ENCODE data around the gene MATCAP1. TPM values are rescaled to one million over a fixed set of nuclear protein-coding genes. Genes with fewer than 3 reads are reported as not detected.
A peak's percentile ranks its signal among the peaks of the same experiment; 100 is the strongest.

MATCAP1 gene
- polyA plus RNA-seq, 1 donor from 2014 or later, result 0.56 TPM

DNA sequence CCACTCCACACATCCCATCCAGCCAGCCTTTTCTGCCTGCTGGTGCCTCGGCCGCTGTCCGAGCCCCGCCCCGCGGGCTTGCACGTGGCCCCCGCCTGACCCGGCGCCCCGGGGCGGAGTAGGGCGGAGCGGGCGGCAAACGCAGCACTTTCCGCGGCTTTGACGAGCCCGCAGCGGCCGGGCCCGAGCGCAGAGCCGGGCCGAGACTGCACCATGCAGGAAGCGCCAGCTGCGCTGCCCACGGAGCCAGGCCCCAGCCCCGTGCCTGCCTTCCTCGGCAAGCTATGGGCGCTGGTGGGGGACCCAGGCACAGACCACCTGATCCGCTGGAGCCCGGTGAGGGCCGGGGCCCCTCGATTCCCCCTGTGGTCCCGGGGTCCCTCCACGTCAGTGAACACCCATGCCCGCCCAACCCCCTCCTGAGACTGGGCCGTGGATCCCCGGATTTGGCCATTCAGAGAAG, 19.1 kb downstream of the MATCAP1 start, which contains the start of gene HSF4:
HSF4 (plus strand) TSS at position 147 of the 463 bp plus-strand sequence; CDS start at position 214, 67 bp downstream.
- H3K4me1 Mint-ChIP-seq, result peaks cover 12 to 15% (median 12%) of the 10 kb centered on the region in 3 donors
- no peaks in the 10 kb centered on the region for H3K36me3 Mint-ChIP-seq
- peaks cover 54% of the 10 kb centered on the region for H3K27me3 Mint-ChIP-seq
- peak within 1 kb of the TSS; percentile 68 to 82 (median 76) for H3K4me3 Mint-ChIP-seq
- H3K9me3 Mint-ChIP-seq, result no peaks in the 10 kb centered on the region
- H3K27ac Mint-ChIP-seq, result peak within 1 kb of the TSS in 2 of 3 donors; percentile 63 to 79

DNA sequence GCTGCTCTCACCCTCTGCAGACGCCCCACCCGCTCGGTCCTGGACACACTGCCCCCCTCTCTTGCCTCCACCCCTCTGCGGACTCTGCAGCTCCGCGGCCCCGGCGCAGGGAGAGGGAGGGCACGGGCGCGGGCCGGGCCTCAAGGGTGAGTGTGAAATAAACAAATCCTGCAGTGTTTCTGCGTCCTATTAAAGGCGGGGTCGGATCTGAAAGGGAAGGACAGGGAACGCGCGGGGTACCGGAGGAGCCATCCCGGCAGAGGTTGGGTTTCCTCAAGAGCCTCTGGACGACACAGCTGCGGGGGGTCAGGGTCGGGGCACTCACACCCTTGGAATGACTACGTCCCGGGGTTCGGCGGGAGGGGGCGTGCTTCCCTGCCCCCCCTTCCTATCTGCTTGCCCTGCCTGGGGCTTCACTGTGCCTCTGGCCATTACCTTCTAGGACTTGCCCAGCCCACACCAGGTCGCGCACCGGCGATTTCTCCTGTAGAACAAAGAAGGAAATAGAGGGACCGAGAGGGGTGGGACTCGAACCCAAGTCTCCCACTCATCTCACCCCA, 19.7 kb downstream of the MATCAP1 start:
- Mint-ChIP-seq H3K27ac (peak overlapping the region in 2 of 3 donors; percentile 63 to 64), H3K4me1 (peaks cover 11 to 14% (median 12%) of the 10 kb centered on the region in 3 donors), H3K4me3 (peak overlapping the region; percentile 68 to 82 (median 72)), H3K9me3 (no peaks in the 10 kb centered on the region), H3K36me3 (no peaks in the 10 kb centered on the region), H3K27me3 (peaks cover 54% of the 10 kb centered on the region)

DNA sequence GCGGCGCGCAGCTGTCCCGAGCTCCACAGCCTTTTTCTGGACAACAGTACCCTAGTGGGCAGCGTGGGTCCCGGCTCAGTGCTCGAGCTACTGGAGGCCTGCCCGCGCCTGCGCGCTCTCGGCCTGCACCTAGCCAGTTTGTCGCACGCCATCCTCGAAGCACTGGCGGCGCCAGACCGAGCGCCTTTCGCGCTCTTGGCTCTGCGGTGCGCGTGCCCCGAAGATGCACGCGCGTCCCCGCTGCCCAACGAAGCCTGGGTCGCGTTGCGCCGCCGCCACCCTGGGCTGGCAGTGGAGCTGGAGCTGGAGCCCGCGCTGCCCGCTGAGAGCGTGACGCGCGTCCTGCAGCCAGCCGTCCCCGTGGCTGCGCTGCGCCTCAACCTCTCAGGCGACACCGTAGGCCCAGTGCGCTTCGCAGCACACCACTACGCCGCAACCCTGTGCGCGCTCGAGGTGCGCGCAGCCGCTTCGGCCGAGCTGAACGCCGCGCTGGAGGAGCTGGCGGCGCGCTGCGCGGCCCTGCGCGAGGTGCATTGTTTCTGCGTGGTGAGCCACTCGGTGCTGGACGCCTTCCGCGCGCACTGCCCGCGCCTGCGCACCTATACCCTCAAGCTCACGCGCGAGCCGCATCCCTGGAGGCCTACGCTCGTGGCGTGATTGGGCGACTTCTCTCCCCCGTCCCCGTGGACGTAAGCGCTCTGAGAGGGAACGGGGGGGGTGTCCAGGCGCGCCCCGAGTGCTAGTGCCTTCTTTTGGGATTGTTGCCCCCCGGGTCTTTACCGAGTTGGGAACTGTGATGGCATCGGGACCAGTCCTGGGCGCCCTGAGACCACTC, 20.4 kb downstream of the MATCAP1 start:
- H3K27me3 Mint-ChIP-seq, result peaks cover 48% of the 10 kb centered on the region
- H3K36me3 Mint-ChIP-seq, result no peaks in the 10 kb centered on the region
- H3K4me3 Mint-ChIP-seq, result peak overlapping the region; percentile 68 to 99 (median 80)
- H3K9me3 Mint-ChIP-seq, result no peaks in the 10 kb centered on the region
- H3K4me1 Mint-ChIP-seq, result peaks cover 14 to 21% (median 18%) of the 10 kb centered on the region in 3 donors
- peak overlapping the region in 2 of 3 donors; percentile 63 to 64 for H3K27ac Mint-ChIP-seq

DNA sequence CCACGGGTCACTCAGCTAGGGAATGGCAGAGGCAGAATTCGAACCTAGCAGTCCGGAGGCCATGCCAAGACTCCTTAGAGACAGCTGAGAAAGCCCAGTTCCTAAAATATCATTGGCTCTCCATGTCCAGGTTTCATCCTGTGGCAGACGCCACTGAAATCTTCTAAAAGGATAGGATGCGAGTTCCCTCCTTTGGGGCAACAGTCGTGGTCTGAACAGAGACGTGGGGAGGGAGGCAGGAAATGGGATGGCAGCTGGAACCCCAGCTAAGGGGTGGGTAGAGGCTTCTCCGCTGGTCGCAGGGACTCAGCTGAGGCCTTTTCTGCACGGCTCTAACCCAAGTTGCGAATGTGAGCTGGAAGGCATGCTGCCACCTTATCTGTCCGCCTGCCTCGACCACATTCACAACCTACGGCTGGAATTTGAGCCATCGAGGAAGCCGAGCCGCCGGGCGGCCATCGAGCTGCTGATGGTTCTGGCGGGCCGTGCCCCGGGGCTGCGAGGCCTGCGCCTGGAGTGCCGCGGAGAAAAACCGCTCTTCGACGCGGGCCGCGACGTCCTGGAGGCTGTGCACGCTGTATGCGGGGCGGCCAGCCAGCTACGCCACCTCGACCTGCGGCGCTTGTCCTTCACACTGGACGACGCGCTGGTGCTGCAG, 21.1 kb downstream of the MATCAP1 start:
- peak overlapping the region in 3 of 4 donors; percentile 75 to 99 (median 87) for H3K4me3 Mint-ChIP-seq
- no peaks in the 10 kb centered on the region for H3K36me3 Mint-ChIP-seq
- peak overlapping the region in 2 of 3 donors; percentile 82 to 97 for H3K27ac Mint-ChIP-seq
- H3K4me1 Mint-ChIP-seq, result peaks cover 22 to 26% (median 25%) of the 10 kb centered on the region in 3 donors
- peaks cover 41% of the 10 kb centered on the region for H3K27me3 Mint-ChIP-seq
- H3K9me3 Mint-ChIP-seq, result no peaks in the 10 kb centered on the region

DNA sequence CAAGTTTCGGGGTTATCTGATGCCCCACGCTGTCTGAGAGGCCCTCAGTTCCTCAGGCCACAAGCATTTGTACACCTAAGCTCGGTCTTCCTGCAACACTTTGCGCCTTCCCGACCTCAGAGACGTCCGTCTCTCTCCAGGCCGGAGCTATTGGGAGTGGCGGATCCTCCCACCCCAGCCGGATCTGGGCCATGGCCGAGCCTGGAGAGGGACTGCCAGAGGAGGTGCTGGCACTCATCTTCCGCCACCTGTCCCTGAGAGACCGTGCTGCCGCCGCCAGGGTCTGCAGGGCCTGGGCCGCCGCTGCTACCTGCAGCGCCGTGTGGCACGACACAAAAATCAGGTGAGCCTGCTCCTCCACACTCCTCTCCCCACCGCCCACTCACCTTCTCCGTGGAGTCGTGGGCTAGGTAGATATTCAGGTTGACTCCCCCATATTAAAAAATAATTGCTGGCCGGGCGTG, 22.1 kb downstream of the MATCAP1 start:
- Mint-ChIP-seq H3K27ac (peak overlapping the region in 2 of 3 donors; percentile 82 to 97), H3K9me3 (no peaks in the 10 kb centered on the region), H3K27me3 (peaks cover 34% of the 10 kb centered on the region), H3K4me1 (peaks cover 30 to 32% (median 30%) of the 10 kb centered on the region in 3 donors), H3K36me3 (no peaks in the 10 kb centered on the region), H3K4me3 (peak overlapping the region in 1 of 4 donors; percentile 99)

DNA sequence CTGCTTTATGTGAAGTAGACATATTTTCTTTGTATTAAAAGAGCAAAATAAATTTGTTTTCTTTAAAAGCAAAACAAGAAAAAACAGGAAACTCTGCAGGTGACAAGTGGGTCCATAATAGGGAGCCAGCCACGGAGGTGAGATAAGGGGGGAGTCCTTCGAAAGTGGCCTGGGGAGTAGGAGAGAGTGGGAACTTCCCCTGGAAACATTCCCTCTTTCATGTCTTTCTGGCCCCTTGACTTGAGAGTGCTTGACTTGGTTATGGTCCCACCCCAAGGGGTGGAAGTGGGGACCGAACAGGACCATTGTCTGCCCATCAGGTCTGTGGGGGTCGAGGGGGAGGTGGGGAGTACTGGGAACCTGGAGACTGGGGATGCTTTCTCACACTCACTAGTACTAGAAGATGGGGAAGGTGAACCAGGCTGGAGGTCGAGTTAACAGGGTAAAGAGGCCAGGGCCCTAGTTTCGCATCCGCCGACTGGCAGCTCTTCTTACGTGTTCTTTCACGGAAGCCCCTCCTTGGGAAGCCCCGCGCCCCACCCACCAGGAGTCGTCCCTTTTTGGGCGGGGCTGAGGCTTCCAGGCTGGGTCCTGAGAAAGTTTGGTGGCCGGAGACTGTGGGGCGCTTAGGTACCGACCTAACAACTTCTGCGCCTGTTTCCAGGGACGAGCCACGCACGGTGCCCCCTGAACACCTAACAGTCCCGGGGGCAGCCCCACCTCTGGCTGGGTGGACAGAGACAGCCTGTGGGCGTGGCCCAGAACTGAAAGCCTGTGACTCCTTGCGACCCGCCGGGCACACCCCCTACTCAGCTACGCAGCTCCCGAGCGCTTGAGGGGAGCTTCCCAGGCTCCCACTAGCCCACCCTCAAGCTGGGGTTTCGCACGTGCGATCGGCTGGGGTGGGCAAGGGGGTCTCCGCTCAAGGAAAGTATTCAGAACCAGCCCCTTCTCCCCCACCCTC, 24.8 kb downstream of the MATCAP1 start:
- Mint-ChIP-seq H3K27me3 (peaks cover 19% of the 10 kb centered on the region), H3K36me3 (no peaks in the 10 kb centered on the region), H3K27ac (peak overlapping the region; percentile 94 to 97 (median 97)), H3K4me1 (peaks cover 32 to 38% (median 35%) of the 10 kb centered on the region in 3 donors), H3K4me3 (peak overlapping the region; percentile 91 to 99 (median 94)), H3K9me3 (no peaks in the 10 kb centered on the region)

DNA sequence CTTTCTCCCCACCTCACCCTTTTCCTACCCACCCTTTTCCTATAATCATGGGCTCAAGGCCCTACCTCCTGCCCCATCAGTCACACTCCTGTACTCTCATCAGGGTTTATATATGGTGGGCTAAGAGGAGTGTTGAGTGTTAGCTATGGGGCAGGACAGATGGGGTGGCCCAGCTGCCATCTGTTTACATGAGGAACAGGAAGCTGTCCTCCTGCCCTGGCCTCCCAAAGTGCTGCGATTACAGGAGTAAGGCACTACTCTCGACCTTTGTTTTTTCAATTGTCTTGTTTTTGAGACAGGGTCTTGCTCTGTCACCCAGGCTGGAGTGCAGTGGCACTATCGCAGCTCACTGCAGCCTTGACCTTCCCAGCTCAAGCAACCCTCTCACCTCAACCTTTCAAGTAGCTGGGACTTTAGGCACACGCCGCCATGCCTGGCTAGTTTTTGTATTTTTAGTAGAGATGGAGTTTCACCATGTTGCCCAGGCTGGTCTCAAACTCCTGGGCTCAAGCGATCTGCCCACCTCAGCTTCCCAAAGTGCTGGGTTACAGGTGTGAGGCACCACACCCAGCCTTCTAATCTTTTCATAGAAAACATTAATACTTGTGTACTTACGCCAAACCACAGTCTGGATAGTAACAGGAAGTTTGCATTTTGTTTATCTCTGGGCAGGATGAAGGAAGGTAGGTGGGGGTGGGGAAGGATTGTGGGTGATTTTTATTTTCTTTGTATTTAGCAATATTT, 25.7 kb downstream of the MATCAP1 start:
- Mint-ChIP-seq H3K9me3 (no peaks in the 10 kb centered on the region), H3K27me3 (peaks cover 17% of the 10 kb centered on the region), H3K4me3 (peak overlapping the region; percentile 91 to 99 (median 94)), H3K4me1 (peaks cover 32 to 38% (median 34%) of the 10 kb centered on the region in 3 donors), H3K27ac (peak overlapping the region; percentile 94 to 97 (median 97)), H3K36me3 (no peaks in the 10 kb centered on the region)

DNA sequence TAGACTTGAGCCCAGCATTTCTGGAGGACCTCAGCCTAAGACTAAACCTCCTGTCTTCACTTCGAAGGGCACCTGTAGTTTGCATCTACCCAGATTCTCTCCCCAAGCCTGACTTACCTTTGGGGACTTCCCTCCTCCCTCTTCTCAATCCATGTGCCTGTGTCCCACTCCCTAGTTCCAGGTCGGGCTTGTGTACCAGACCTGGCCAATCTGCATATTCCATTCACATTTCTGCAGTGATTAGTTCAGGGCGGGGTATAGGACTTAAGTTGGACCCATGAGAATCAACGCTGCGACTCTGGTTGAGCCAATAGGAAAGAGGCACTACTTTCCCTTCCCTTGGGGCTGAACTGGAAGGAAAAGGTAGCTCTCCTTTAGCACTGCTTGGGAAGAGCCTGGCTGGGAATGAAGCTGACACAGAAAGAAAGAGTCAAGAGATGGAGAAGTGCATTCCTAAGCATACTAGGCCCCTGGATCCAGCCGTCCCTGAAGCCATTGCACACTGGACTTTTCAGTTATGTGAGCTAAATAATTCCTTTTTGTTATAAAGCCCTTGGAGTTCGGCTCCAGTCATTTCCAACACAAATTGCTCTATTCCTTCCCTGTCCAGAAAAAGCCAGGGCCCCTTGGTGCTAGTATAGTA, 26.5 kb downstream of the MATCAP1 start:
- H3K9me3 Mint-ChIP-seq, result no peaks in the 10 kb centered on the region
- H3K36me3 Mint-ChIP-seq, result no peaks in the 10 kb centered on the region
- H3K27ac Mint-ChIP-seq, result peak overlapping the region; percentile 94 to 97 (median 97)
- H3K4me1 Mint-ChIP-seq, result peaks cover 27 to 34% (median 34%) of the 10 kb centered on the region in 3 donors
- H3K4me3 Mint-ChIP-seq, result peak overlapping the region in 1 of 4 donors; percentile 99
- H3K27me3 Mint-ChIP-seq, result peaks cover 11% of the 10 kb centered on the region

DNA sequence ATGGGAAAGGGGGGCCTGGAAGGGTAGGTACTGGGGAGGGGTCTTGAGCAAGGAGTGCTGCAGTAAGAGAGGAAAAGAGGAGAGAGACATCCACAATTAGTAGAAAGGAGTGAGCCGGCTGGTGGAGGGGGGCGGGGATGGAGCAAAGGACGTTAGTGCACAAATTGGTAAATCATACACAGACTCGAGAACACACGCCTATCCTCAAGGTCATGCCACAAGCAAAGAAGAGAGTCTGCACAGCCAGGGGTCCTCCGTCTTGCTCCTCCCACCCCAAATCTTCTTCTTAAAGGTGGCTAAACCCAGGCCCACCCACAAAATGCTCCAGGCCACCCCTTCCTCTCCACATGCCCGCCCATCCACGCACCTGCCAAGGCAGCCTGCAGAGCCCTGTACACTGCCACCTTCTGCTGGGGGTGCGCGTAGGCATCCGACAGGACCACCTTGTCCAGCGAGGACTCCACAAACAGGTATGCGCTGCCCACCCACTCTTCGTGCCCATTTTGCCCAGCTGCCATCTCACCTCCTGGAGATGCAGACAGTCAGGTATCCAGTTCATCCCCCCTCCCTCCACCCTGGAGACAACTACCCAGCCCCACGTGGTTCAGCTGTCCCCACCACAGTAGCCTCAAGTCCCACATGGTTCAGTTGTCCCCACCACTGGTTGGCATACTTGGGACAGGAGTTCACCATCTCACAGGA, 27.5 kb downstream of the MATCAP1 start:
- H3K4me1 Mint-ChIP-seq, result peaks cover 25 to 34% (median 34%) of the 10 kb centered on the region in 3 donors
- H3K27me3 Mint-ChIP-seq, result peaks cover 4% of the 10 kb centered on the region
- peak overlapping the region in 2 of 4 donors; percentile 63 to 72 for H3K4me3 Mint-ChIP-seq
- no peaks in the 10 kb centered on the region for H3K9me3 Mint-ChIP-seq
- no peaks in the 10 kb centered on the region for H3K36me3 Mint-ChIP-seq
- peak overlapping the region; percentile 14 to 97 (median 19) for H3K27ac Mint-ChIP-seq

DNA sequence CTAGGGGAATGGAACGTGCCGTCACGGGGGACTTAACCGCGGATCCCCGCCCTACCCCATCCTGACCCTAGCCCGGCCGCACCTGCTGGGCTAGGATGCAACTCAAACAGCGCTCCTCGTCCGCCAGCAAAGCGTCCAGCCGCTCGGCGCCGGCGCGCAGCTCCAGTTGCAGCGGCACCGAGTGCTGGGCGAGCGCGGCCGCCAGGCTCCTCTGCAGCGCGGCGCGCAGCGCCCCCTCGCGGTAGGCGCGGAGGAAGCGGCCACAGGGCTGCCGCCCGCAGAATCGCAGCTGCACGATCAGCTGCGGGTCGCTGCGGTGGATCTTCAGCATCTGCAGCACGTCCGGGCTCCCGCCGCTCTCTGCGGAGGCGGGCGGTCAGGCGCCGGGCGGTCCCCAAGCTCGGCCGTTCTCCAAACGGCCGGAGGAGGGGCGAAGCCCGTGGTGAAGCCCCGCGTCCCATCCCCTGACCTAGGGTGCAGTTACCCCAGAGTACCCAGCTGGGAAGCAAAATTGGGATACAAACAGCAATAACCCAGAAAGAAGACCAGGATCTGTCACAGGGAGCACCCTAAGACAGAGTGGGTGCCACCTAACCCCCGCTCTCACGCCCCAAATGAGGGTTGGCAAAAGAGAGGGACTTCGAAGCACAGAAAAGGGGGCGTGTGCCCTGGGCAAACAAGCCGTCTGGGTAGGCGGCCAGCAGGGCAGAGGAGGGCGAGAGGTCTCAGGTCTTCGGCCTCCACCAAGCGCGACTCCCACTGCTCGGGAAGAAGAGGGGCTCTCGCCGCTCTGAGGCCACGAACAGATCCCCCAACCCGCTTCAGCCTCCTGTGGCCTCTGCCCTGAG, 28.2 kb downstream of the MATCAP1 start:
- Mint-ChIP-seq H3K4me3 (peak overlapping the region; percentile 20 to 87 (median 70)), H3K36me3 (no peaks in the 10 kb centered on the region), H3K4me1 (peaks cover 19 to 38% (median 30%) of the 10 kb centered on the region in 3 donors), H3K9me3 (no peaks in the 10 kb centered on the region), H3K27me3 (no peaks in the 10 kb centered on the region), H3K27ac (peak overlapping the region in 1 of 3 donors; percentile 97)

DNA sequence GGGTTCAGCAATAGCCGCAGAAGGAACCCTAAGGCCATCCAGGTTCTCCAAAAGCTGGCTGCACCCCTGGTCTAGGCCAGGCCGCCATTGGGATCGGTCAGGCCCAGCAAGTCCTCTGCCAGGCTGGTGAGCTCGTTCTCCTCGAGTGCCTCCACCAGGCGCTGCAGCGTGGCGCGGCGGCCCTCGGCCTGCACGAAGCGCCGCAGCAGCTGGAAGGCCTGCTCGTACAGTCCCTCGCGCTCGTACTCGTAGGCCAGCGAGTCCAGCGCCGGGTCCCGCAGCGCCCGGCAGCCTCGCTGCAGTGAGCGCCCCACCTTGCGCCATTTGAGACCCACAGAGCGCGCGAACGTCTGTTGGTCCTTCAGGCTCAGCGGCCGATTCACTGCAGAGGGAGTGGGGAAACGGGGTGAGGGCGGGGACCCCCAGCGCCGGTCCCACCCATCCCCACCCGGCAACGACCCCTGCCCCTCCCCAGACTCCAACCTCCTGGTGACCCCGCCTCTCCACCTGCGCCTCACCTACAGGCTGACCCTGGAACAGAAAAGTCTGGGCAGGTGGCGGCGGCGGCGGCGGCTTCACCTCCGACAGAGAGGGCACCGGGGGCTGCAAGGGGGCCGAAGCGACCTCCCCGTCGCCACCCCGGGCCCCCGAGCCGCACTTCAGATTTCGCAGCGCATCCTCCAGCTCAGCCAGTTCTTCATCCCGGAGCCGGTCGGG, 29.0 kb downstream of the MATCAP1 start:
- Mint-ChIP-seq H3K36me3 (no peaks in the 10 kb centered on the region), H3K27ac (no peak overlapping the region), H3K4me1 (peaks cover 19 to 35% (median 30%) of the 10 kb centered on the region in 3 donors)

More for the DNA sequence above, 29.0 kb downstream of the MATCAP1 start:
- no peaks in the 10 kb centered on the region for H3K9me3 Mint-ChIP-seq
- peak overlapping the region in 1 of 4 donors; percentile 87 for H3K4me3 Mint-ChIP-seq
- no peaks in the 10 kb centered on the region for H3K27me3 Mint-ChIP-seq
